Transverse colon (tissue), 4 donors: ENCODE measurements around the gene EXT2. TPM values are rescaled to one million over a fixed set of nuclear protein-coding genes. Genes with fewer than 3 reads are reported as not detected.

ENCODE experiments used
- DNase-seq: peaks from one replicate; pipeline ENCODE4 v3.0.0-alpha.2; 2019
- H3K27ac ChIP-seq, 4 donors: fragments of 200-600 bp; sonication (generic); 2 replicates each; pipeline ENCODE4 v1.5.1; 2016 to 2018; ENCODE audit warnings: inconsistent platforms in 4 of 4
- H3K27me3 ChIP-seq: fragments of 200-600 bp; sonication (generic); 2 replicates; pipeline ENCODE4 v1.5.1; 2017; ENCODE audit warnings: inconsistent platforms
- H3K36me3 ChIP-seq, 4 donors: fragments of 200-600 bp; sonication (generic); 2 replicates each; pipeline ENCODE4 v1.5.1; 2017 to 2019; ENCODE audit warnings: inconsistent platforms in 4 of 4
- H3K4me1 ChIP-seq, 4 donors: fragments of 200-600 bp; sonication (generic); 2 replicates each; pipeline ENCODE4 v1.5.1; 2017 to 2020; ENCODE audit warnings: inconsistent platforms in 4 of 4
- H3K4me3 ChIP-seq, 4 donors: fragments of 200-600 bp; sonication (generic); 1 replicate in 1 of 4; 2 replicates in 3 of 4; pipeline versions ENCODE4 v1.5.1 to v1.6.1; 2017 to 2019; ENCODE audit warnings: inconsistent platforms in 4 of 4
- H3K9me3 ChIP-seq, 2 donors: fragments of 200-600 bp; sonication (generic); 2 replicates each; pipeline ENCODE4 v1.5.1; 2017 to 2019; ENCODE audit warnings: inconsistent platforms in 2 of 2
- EP300 ChIP-seq: sonication (generic); formaldehyde crosslinking; IDR thresholded peaks from one replicate; pipeline ENCODE4 v1.6.1; 2017; ENCODE audit warnings: antibody characterized with exemption, low read depth
- POLR2A ChIP-seq: fragments of 450-650 bp; IDR thresholded peaks from one replicate; pipeline ENCODE4 v1.6.1; 2016; ENCODE audit warnings: antibody characterized with exemption, mild to moderate bottlenecking, moderate library complexity
- POLR2AphosphoS5 ChIP-seq, 3 donors: sonication (generic); formaldehyde crosslinking; IDR thresholded peaks; one replicate each; pipeline ENCODE4 v1.6.1; 2016; ENCODE audit warnings: antibody characterized with exemption in 3 of 3
- WGBS, 2 donors: methylation state at CpG; one replicate each; pipeline ENCODE4 v1.1.5; 2018; ENCODE audit warnings: low coverage in 1 of 2; 5-methylcytosine and 5-hydroxymethylcytosine counted together
- in situ Hi-C, 4 donors: fragments of 200-750 bp; cut with MboI; loops; one replicate each; pipeline versions ENCODE4 v1.15.0 to v1.15.1; 2017; ENCODE audit warnings: low sequenced_read_pairs in 3 of 4, low pct_ligation_motif_present in 1 of 4, low pct_unique_long_range_greater_than_20kb in 1 of 4
- intact Hi-C: fragments of 100-400 bp; cut with DNase I; formaldehyde crosslinking; loops from one replicate; pipeline ENCODE4 v1.15.1; 2023; ENCODE audit warnings: low total_unique reads
- total RNA-seq, 4 donors: library from RNA; depleted of rRNA; stranded (reverse); fragments of >200 nt; gene quantifications; one replicate each; pipeline ENCODE4 v1.1.0, GENCODE V29; 2016
- TF ChIP-seq, protein P1 (sequence below), 5 experiments: fragments of 200-600 bp in 3 of 5; fragments of 450-650 bp in 2 of 5; sonication (generic) in 3 of 5; IDR thresholded peaks; 1 replicate in 2 of 5; 2 replicates in 3 of 5; pipeline ENCODE4 v1.5.1; 2016 to 2017; ENCODE audit warnings: antibody characterized with exemption in 5 of 5, inconsistent platforms in 3 of 5, mild to moderate bottlenecking in 2 of 5, moderate library complexity in 1 of 5

The EXT2 gene
- total RNA-seq, 4 donors from 2014 or later: 32.2 to 82.9 (median 59.6) TPM

DNA sequence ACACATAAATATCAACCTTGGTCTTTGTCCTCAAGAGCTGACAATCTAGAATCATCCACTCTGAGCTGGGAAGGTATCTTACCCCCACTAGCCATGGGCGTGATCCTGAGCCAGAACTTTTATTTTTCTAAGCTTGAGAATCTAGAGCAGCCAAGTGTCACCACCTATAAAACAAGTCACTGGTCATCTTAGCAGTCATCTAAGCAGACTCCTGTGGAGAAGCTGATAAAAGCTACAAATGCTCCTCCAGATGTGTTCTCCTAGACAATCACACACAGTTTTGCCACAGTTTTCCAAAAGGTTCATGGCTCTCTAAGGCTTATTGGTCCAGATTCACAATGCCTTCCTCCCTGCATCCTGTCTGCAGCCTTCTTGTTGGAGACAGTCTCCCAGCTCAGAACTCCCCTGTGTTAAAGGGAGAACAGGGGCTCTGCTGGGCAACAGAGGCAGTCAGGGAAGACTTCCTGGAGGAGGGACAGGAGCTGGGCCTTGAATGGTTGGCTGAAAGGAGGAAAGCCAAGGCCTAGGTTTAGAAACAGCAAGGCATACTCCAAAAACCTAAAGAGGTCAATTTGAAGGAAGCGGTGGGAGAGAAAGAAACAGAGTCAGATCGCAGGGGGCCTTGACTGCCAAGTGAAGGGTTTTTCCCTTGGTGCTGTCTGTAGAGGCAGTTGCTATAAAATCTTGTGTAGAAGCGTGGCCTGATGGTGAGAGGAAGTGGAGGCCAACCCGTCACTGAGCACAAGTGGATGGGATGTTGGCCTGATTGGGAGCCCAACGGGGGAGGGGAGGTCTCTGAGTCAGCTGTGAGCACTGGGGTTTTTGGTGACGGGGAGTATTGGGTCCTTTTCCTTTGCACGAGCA lies 172.5 kb downstream of the EXT2 start:
- in situ Hi-C loops: no loop called here
- intact Hi-C loops: no loop called here

DNA sequence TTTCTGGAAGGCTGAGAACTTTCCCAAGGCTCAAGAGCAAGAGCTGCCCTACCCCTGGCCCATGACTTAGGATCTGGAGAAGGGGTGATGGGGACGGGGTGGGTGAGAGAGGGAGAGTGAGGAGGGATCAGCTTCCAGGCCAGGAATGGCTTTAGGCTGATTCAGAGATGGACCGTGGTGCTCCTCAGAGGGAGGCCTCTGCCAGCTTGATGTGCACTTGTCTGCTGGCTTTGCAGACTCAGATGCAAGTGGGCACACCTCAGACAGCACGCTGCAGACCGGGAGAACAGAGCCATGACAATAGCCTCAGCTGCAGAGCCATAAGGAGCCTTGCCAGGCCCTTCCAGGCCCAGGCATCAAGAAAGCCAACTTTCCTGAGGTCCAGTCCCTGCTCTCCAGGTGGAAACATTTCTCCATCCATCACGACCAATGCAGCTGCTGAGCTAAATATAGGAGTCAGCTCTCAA lies 173.2 kb downstream of the EXT2 start:
- H3K4me3 ChIP-seq: no peak overlapping the region
- peaks cover 9% of the 10 kb centered on the region for H3K27me3 ChIP-seq
- no peaks in the 10 kb centered on the region for H3K4me1 ChIP-seq
- in situ Hi-C loops: no loop called here
- no peak for DNase-seq
- intact Hi-C loops: no loop called here
- 82% methylated on average over 5 of the region's 5 CpGs; no CpG with 5 or more reads in 1 of the 2 donors for WGBS, 2 donors
- H3K9me3 ChIP-seq: no peaks in the 10 kb centered on the region
- TF ChIP-seq, protein P1, sequence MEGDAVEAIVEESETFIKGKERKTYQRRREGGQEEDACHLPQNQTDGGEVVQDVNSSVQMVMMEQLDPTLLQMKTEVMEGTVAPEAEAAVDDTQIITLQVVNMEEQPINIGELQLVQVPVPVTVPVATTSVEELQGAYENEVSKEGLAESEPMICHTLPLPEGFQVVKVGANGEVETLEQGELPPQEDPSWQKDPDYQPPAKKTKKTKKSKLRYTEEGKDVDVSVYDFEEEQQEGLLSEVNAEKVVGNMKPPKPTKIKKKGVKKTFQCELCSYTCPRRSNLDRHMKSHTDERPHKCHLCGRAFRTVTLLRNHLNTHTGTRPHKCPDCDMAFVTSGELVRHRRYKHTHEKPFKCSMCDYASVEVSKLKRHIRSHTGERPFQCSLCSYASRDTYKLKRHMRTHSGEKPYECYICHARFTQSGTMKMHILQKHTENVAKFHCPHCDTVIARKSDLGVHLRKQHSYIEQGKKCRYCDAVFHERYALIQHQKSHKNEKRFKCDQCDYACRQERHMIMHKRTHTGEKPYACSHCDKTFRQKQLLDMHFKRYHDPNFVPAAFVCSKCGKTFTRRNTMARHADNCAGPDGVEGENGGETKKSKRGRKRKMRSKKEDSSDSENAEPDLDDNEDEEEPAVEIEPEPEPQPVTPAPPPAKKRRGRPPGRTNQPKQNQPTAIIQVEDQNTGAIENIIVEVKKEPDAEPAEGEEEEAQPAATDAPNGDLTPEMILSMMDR (IDR thresholded peaks at IDR 0.05): no peak
- no peak for TF ChIP-seq POLR2AphosphoS5 (IDR thresholded peaks at IDR 0.05)
- TF ChIP-seq EP300: no peak
- TF ChIP-seq POLR2A: no peak
- H3K27ac ChIP-seq: no peak overlapping the region
- H3K36me3 ChIP-seq: no peaks in the 10 kb centered on the region

More for the DNA sequence above, 172.5 kb downstream of the EXT2 start:
- Histone ChIP-seq H3K36me3 (no peaks in the 10 kb centered on the region), H3K4me3 (no peak overlapping the region), H3K27ac (no peak overlapping the region), H3K27me3 (peaks cover 9% of the 10 kb centered on the region), H3K9me3 (no peaks in the 10 kb centered on the region), H3K4me1 (no peaks in the 10 kb centered on the region)
- no peak for DNase-seq
- 74 to 77% methylated on average over 4 to 8 of the region's 8 CpGs for WGBS, 2 donors
- no peak for TF ChIP-seq POLR2A
- no peak for TF ChIP-seq EP300
- no peak for TF ChIP-seq POLR2AphosphoS5 (IDR thresholded peaks at IDR 0.05)
- TF ChIP-seq, protein P1 (IDR thresholded peaks at IDR 0.05): no peak

DNA sequence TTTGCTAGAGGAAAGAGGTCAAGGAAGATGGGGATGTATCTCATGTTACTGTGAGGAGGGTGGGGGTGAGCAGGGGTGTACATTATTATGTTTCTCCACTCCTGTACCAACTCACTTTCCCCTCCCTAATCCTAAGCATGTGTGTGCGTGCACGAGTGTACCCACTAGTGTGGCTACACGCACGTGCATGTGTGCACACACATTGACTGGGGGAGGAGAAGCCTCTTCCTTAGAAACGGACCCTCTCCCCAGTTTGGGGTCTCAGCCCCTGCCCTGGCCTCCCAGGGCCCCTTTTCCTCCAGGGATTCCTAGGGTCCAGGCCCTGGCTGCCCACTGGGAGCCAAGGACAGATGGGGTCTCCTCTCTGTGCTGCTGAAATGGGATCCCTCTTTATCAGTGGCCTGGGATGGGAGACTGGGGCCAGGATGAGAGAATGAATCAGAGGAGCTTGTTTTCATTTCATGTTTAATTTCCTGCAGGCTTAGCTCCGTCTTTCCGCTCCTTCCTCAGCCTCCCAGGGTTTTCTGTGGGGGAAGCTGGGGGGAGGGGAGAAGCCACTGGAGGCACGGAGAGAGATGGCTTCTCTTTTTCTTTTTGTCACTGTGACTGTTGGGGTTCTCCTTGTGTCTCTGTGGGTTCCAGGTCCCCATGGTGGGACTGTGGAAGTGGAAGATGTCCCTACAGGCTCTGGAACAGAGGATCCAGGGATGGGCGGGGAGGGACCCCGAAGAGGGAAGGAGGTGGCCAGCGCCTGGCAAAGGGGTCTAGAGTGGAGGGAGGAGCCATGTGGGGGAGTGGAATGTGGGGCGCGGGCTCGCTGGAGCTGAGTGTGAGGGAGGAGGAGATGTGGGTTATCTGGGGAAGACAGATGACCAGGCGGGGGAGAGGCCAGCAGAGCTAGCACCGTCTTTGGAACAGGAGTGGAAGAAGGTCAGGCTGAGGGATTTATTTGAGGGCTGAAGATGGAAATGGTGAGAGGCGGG lies 174.2 kb downstream of the EXT2 start:
- DNase-seq: no peak
- Histone ChIP-seq H3K4me3 (no peak overlapping the region), H3K36me3 (no peaks in the 10 kb centered on the region), H3K4me1 (no peaks in the 10 kb centered on the region), H3K9me3 (no peaks in the 10 kb centered on the region), H3K27ac (no peak overlapping the region), H3K27me3 (peaks cover 9% of the 10 kb centered on the region)
- no peak for TF ChIP-seq POLR2A
- TF ChIP-seq EP300: no peak
- TF ChIP-seq, protein P1 (IDR thresholded peaks at IDR 0.05): no peak
- TF ChIP-seq POLR2AphosphoS5 (IDR thresholded peaks at IDR 0.05): no peak
- intact Hi-C loops: no loop called here
- in situ Hi-C loops: no loop called here
- WGBS, 2 donors: 70 to 81% methylated on average over 4 to 17 of the region's 17 CpGs
